ENCODE results near the gene OSBPL3. TPM values are rescaled to one million over a fixed set of nuclear protein-coding genes. Genes with fewer than 3 reads are reported as not detected.

The OSBPL3 gene
- total and polyA plus RNA-seq, 2 donors (not counting 3 experiments of a cell fraction or from before 2014, with no cell fraction given) = 7.5 to 27.1 TPM

DNA sequence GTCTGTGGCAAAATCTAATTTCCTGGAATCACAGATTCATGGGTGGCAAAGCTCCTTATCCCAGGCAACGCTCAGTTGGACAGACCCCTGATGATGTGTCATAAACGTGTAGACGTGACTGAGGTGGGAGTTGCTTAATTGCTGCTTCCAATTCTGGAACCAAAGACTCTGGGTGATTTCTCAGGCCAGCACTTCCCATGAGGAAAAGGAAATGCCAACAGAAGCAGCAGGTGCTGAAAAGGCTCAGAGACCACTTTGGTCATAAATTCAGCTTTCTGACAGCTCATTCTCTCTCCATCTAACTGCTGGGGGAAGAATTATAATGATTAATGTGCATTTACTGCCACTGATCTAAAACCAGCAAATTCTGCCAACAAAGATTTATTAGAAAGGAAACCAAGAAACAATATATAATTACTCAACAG is 88.7 kb downstream of the OSBPL3 start:
- Histone ChIP-seq H3K79me2 (ENCODE audit: control insufficient read depth, insufficient read depth, low read length) (peaks cover 23% of the 10 kb centered on the region), H3K27ac (ENCODE audit: insufficient read depth, low read depth, low read length) (no peak overlapping the region), H4K20me1 (replicated peaks; ENCODE audit: control insufficient read depth, extremely low read depth, insufficient read depth, low read length) (no peaks in the 10 kb centered on the region), H3K9me3 (replicated peaks; ENCODE audit: control insufficient read depth, insufficient read depth, low read length) (no peaks in the 10 kb centered on the region), H3K36me3 (ENCODE audit: control insufficient read depth in 2 of 2, extremely low read depth in 1 of 2, insufficient read depth in 2 of 2, low read length in 2 of 2) (no peaks in the 10 kb centered on the region), H3K27me3 (ENCODE audit: control insufficient read depth in 2 of 2, insufficient read depth in 2 of 2, low read length in 2 of 2) (no peaks in the 10 kb centered on the region), H2AFZ (ENCODE audit: low read depth, low read length) (no peak overlapping the region), H3K4me1 (ENCODE audit: control insufficient read depth, extremely low read depth, insufficient read depth, low read length) (peaks cover 28% of the 10 kb centered on the region), H3K9ac (replicated peaks; ENCODE audit: extremely low read depth, insufficient read depth, low read length) (no peak overlapping the region), H3K4me2 (ENCODE audit: insufficient read depth, low read length) (no peak overlapping the region), H3K4me3 (replicated peaks in 1 of 3; ENCODE audit: insufficient read depth in 1 of 3, low read depth in 1 of 3, low read length in 3 of 3) (no peak overlapping the region), H3K9me1 (replicated peaks; ENCODE audit: control insufficient read depth, extremely low read depth, insufficient read depth, low read length) (no peaks in the 10 kb centered on the region)
- dilution Hi-C loops (cut with MboI; ENCODE audit: extremely low pct_ligation_motif_present, low sequenced_read_pairs) (no loop called here), intact Hi-C loops (cut with micrococcal nuclease) (no loop called here)
- TF ChIP-seq, protein P1, sequence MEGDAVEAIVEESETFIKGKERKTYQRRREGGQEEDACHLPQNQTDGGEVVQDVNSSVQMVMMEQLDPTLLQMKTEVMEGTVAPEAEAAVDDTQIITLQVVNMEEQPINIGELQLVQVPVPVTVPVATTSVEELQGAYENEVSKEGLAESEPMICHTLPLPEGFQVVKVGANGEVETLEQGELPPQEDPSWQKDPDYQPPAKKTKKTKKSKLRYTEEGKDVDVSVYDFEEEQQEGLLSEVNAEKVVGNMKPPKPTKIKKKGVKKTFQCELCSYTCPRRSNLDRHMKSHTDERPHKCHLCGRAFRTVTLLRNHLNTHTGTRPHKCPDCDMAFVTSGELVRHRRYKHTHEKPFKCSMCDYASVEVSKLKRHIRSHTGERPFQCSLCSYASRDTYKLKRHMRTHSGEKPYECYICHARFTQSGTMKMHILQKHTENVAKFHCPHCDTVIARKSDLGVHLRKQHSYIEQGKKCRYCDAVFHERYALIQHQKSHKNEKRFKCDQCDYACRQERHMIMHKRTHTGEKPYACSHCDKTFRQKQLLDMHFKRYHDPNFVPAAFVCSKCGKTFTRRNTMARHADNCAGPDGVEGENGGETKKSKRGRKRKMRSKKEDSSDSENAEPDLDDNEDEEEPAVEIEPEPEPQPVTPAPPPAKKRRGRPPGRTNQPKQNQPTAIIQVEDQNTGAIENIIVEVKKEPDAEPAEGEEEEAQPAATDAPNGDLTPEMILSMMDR (IDR thresholded peaks at IDR 0.05; ENCODE audit: extremely low read depth in 1 of 2, insufficient read depth in 1 of 2, low read depth in 1 of 2, low read length in 2 of 2) = no peak
- BruUV-seq (replicated peaks) = TSS peak; percentile 4
- DNase-seq (ENCODE audit: low read depth, low spot score) = peak; percentile 73
- POLR2A ChIA-PET = no interaction called here
- peak; percentile 82 for FAIRE-seq
- CTCF ChIA-PET = interaction anchor here (0.8 to 2.5 kb wide), 8 partner anchors 10 to 202 kb away, joined by 3 to 10 read pairs (median 7); partner anchors contain the start of gene OSBPL3

DNA sequence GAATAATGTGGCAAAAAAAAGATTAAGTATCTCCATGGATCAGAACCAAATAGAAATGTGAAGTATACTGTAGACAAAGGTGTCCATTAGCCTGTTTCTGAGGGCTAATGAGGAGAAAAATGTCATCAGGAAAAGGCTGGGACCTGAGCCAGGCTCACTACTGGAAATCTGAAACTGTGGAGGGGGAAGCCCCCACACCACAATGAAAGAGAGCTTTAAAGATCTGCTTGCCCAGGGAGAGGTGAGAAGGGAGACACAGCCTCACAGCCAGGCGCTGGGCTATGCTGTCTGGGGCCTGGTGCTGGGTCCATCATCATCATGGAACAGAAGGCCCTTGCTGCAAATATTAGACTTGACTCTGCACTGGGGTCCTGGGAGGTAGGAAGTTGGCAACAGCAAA is 90.4 kb downstream of the OSBPL3 start:
- dilution Hi-C loops (cut with MboI; ENCODE audit: extremely low pct_ligation_motif_present, low sequenced_read_pairs) (no loop called here), intact Hi-C loops (cut with micrococcal nuclease) (no loop called here)
- BruUV-seq (replicated peaks) = no TSS peak
- H4K20me1 ChIP-seq (replicated peaks; ENCODE audit: control insufficient read depth, extremely low read depth, insufficient read depth, low read length) = no peaks in the 10 kb centered on the region
- H3K9me1 ChIP-seq (replicated peaks; ENCODE audit: control insufficient read depth, extremely low read depth, insufficient read depth, low read length) = no peaks in the 10 kb centered on the region
- H3K4me3 ChIP-seq (replicated peaks in 1 of 3; ENCODE audit: insufficient read depth in 1 of 3, low read depth in 1 of 3, low read length in 3 of 3) = no peak overlapping the region
- ChIA-PET POLR2A (no interaction called here), CTCF (interaction anchor here (1.0 to 5.1 kb wide), 3 partner anchors 20 to 93 kb away, joined by 3 to 32 read pairs (median 3); partner anchors contain the start of gene OSBPL3)
- H3K4me2 ChIP-seq (ENCODE audit: insufficient read depth, low read length) = no peak overlapping the region
- TF ChIP-seq POLR2A (IDR thresholded peaks at IDR 0.05; ENCODE audit: low read depth, low read length) (no peak), FOS (IDR thresholded peaks at IDR 0.05; ENCODE audit: borderline replicate concordance, insufficient read depth, low read length) (no peak), POLR2AphosphoS5 (IDR thresholded peaks at IDR 0.05; ENCODE audit: insufficient read depth, low read depth, low read length) (no peak), JUN (IDR thresholded peaks at IDR 0.05; ENCODE audit: borderline replicate concordance, insufficient read depth, insufficient read length, low read depth) (no peak), EZH2 (IDR thresholded peaks at IDR 0.05; ENCODE audit: borderline replicate concordance, low read depth, low read length, severe bottlenecking) (no peak), GATA2 (IDR thresholded peaks at IDR 0.05; ENCODE audit: insufficient read depth, insufficient read length, low read depth, low read length) (no peak), MYC (IDR thresholded peaks at IDR 0.05; ENCODE audit: low read depth, low read length) (no peak)
- TF ChIP-seq, protein P2, sequence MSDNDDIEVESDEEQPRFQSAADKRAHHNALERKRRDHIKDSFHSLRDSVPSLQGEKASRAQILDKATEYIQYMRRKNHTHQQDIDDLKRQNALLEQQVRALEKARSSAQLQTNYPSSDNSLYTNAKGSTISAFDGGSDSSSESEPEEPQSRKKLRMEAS (IDR thresholded peaks at IDR 0.05; ENCODE audit: insufficient read depth, insufficient read length) = no peak
- TF ChIP-seq, protein P1 (IDR thresholded peaks at IDR 0.05; ENCODE audit: extremely low read depth in 1 of 2, insufficient read depth in 1 of 2, low read depth in 1 of 2, low read length in 2 of 2) = no peak
- no peaks in the 10 kb centered on the region for H3K36me3 ChIP-seq (ENCODE audit: control insufficient read depth in 2 of 2, extremely low read depth in 1 of 2, insufficient read depth in 2 of 2, low read length in 2 of 2)
- FAIRE-seq (peak; percentile 26), DNase-seq (ENCODE audit: low read depth, low spot score) (peak; percentile 66)
- H3K9me3 ChIP-seq (replicated peaks; ENCODE audit: control insufficient read depth, insufficient read depth, low read length) = no peaks in the 10 kb centered on the region
- H3K27me3 ChIP-seq (ENCODE audit: control insufficient read depth in 2 of 2, insufficient read depth in 2 of 2, low read length in 2 of 2) = no peaks in the 10 kb centered on the region
- no peak overlapping the region for H3K9ac ChIP-seq (replicated peaks; ENCODE audit: extremely low read depth, insufficient read depth, low read length)
- no peak overlapping the region for H3K27ac ChIP-seq (ENCODE audit: insufficient read depth, low read depth, low read length)
- H3K4me1 ChIP-seq (ENCODE audit: control insufficient read depth, extremely low read depth, insufficient read depth, low read length) = peaks cover 45% of the 10 kb centered on the region
- no peak overlapping the region for H2AFZ ChIP-seq (ENCODE audit: low read depth, low read length)
- peaks cover 12% of the 10 kb centered on the region for H3K79me2 ChIP-seq (ENCODE audit: control insufficient read depth, insufficient read depth, low read length)

All from endothelial cell of umbilical vein (primary cell).